HG02852 (cell line): ENCODE measurements around the gene CETN2.

Source experiments
- ATAC-seq: cut with Tn5 transposase; IDR thresholded peaks from one replicate; pipeline ENCODE4 v1.9.1; 2021; ENCODE audit warnings: mild to moderate bottlenecking, moderate library complexity; ENCODE audit not compliant: unreplicated experiment

The CETN2 gene

GRCh38 chrX:152833378-152833777 lies 2.8 kb upstream of the CETN2 start:
- ATAC-seq = no peak

GRCh38 chrX:152832520-152832919 lies 2.0 kb upstream of the CETN2 start:
- ATAC-seq = no peak

DNA sequence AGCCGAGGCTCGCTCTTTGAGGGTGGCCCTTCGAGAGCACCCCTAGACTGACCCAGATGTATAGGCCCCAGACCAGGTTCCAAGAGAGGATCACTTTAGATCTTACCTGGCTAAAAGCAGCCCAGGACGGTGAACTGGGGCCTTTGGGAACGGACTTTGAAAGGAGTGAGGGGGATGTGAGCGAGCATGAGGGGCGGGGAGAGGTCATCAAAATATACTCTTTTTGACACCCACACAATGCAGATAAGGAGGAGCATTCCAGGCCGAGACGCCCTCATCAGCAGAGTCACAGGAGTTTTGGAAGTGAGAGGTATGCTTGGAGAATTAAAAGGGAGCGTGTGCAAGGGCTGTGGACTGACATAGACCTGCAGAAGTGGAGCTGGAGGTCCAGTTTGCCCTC lies 834 bp upstream of the CETN2 start:
- ATAC-seq = no peak

GRCh38 chrX:152824841-152825374 lies 5.6 kb downstream of the CETN2 start:
- ATAC-seq = no peak

DNA sequence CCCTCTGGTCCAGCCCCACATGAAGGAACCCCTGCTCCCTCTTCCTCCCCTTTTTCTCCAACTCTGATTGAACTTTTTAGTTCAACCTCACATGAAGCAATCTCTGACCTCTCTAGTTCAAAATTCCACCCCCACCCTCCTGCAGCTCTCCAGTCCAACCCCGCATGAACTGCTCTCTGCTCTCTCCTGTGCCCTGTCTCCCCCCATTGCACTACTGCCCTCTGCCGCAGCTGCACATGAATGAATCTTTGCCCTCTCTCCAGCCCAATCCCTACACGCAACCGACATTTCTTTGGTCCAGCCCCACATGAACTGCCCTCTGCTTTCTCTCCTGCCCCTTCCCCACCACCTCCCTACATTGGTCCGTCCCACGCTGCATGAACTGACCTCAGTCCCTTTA lies 6.9 kb downstream of the CETN2 start:
- ATAC-seq = no peak

- ATAC-seq = no peak
Observed at GRCh38 chrX:152822383-152823086, 8.0 kb downstream of the CETN2 start.

DNA sequence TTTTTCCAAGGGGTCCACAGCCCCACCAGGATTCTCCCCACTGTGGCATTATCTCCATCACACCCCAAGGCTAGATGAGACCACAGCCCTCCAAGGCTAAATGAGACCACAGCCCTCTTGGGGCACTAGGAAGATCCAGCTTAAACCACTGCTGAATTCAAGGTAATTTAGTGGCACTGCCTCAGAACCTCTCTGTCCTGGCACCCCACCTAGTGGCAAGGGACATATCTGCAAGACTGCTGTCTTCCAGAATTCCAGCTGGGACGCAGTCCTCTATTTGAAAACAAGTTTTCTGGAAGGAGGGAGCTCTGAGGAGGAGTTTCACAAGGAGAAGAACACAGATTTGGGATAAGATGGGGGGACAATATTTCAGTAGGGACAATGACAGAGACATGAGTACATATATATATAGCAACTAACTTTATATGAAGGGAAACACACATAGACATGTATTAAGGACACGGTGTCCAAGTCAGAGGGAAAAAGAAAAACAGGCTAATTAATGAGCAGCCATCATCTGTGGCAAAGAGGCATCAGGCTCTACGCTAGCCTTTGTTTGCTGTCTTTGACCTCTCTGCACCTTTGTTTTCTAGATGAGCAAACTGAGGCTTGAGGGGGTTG lies 9.3 kb downstream of the CETN2 start:
- ATAC-seq = peak; percentile 48

GRCh38 chrX:152819732-152820131 lies 10.8 kb downstream of the CETN2 start:
- ATAC-seq = no peak

DNA sequence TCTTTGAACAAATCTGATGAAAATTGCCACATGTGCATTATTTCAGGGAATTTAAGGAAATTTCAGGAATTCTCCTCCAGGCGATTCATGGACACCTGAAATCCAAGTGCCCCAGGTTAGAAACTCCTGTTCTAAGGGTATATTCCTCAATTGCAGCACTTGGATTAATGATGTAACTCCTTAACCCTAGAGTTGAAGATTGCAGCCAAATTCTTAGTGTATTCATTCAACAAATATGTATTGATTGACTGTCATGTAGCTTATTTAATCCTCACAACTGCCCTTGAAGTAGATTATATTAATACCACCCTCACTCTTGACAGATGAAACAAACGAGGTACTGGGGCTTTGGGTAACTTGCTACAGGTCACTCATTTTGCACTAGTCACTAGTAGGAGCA lies 11.3 kb downstream of the CETN2 start:
- ATAC-seq = no peak

DNA sequence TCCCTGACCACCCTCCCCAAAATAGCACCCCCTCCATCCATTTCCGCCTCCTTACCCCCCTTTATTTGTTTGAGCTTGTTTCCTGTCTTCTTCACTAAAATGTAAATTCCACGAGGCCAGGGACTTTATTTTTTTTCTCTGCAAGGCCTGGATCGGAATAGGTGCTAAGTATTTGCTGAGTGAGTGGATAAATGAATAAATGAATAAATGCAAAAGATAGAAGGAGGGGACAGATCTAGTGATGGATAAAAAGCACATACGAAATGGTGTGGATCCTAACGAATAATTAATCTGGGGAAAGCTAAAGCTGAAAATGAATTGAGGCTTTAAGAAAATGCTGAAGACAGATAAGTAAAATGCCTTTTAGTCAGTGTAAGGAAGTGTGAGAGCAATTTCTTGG lies 12.2 kb downstream of the CETN2 start:
- no peak for ATAC-seq

GRCh38 chrX:152817078-152817764 lies 13.3 kb downstream of the CETN2 start:
- no peak for ATAC-seq

DNA sequence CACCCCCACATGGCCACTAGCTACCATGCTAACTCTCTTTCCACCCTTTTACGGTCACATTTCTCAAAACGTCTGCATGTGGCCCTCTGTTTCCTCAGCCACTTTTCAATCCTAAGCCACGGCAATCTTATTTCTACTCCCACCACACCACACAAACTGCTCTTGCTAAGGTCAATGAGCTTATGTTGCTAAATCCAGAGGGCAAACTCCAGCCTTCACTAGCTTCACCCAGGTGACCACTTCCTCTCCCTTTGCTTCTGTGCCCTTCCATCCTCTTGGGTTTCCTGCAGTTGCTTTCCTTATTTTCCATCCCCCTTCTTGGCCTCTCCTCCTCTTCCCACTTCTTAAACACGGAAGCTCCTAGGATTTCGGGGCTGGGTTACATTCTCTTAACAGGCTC lies 16.5 kb downstream of the CETN2 start:
- ATAC-seq = no peak

DNA sequence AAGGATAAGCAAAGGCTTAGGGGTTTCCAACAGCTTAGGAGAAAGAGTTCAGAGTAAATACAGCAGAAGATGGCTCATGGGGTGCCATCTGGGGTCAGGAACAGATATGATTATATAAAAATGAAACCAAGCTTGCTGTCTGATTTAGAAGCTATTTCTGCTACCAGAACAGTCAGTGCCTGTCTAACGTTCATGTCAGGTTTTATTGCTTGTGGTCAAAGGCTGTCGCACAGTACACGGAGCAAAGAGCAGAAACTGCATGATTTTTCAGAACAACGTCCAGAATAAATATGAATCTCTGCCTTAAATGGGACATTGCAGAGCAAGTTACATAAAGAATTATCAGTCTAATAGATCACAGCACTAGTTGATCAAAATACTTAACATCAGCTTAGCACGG lies 17.4 kb downstream of the CETN2 start:
- no peak for ATAC-seq

GRCh38 chrX:152810403-152810802 lies 20.2 kb downstream of the CETN2 start:
- no peak for ATAC-seq

- no peak for ATAC-seq
Observed at GRCh38 chrX:152806035-152806434, 24.5 kb downstream of the CETN2 start.

- no peak for ATAC-seq
Observed at GRCh38 chrX:152798945-152799344, 31.6 kb downstream of the CETN2 start.

GRCh38 chrX:152787062-152787461 lies 43.5 kb downstream of the CETN2 start:
- ATAC-seq = peak; percentile 89
